ENCODE results near the gene PEDS1. TPM values are rescaled to one million over a fixed set of nuclear protein-coding genes. Genes with fewer than 3 reads are reported as not detected.

PEDS1 gene
- total and polyA plus RNA-seq, 2 of the 13 experiments (the other 11 are each of a cell fraction or from before 2014, with no cell fraction given), result 30.5 to 93.9 TPM

DNA sequence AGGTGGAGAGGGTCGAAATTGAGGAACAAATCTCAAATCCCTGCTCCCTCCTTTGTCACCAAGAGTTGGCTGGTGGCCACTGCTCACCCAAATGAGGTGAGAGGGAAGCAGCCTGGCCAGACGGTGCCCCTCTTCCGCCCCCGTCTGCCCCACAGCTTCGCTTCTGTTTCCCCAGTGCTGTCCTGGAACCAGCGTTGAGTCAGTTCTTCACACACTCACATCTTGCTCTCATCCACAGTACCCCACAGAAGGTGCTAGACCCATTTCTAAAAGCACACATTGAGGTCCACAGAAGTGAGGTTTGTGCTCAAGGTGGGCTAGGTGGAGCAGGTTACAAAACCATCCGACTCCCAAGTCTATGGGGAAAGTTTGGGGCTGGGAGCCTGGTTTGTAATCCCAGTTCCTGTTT is 40.9 kb upstream of the PEDS1 start (continued):
- TF ChIP-seq ZNF781 (CRISPR knock-in tag; IDR thresholded peaks at IDR 0.05; ENCODE audit: borderline replicate concordance, not compliant biosample characterization) (no peak), KLF11 (CRISPR knock-in tag; IDR thresholded peaks at IDR 0.05) (no peak), KDM1A (CRISPR knock-in tag; IDR thresholded peaks at IDR 0.05) (no peak), NCOA1 (CRISPR knock-in tag; IDR thresholded peaks at IDR 0.05) (no peak), ZNF256 (CRISPR knock-in tag; conservative IDR thresholded peaks at IDR 0.05) (no peak), ZNF230 (CRISPR knock-in tag; IDR thresholded peaks at IDR 0.05) (no peak), YEATS4 (CRISPR knock-in tag; IDR thresholded peaks at IDR 0.05; ENCODE audit: borderline replicate concordance) (no peak), THAP11 (CRISPR knock-in tag; IDR thresholded peaks at IDR 0.05) (0 out of 2 replicates have a peak, but pooled peaks have one; percentile 8), MTF2 (CRISPR knock-in tag; IDR thresholded peaks at IDR 0.05; ENCODE audit: borderline replicate concordance) (no peak), TAF15 (IDR thresholded peaks at IDR 0.05; ENCODE audit: low read depth, low read length, poor library complexity, severe bottlenecking) (no peak), JDP2 (CRISPR knock-in tag; IDR thresholded peaks at IDR 0.05; ENCODE audit: borderline replicate concordance) (no peak), NFYB (CRISPR knock-in tag; IDR thresholded peaks at IDR 0.05) (no peak), ELF1 (CRISPR knock-in tag; IDR thresholded peaks at IDR 0.05) (no peak), SOX6 (IDR thresholded peaks at IDR 0.05) (no peak), SOX6 (CRISPR knock-in tag; IDR thresholded peaks at IDR 0.05) (no peak), ZSCAN29 (CRISPR knock-in tag; conservative IDR thresholded peaks at IDR 0.05) (peak; percentile 44; the same call in 1 of the 2 replicates)
- TF ChIP-seq, protein P1, sequence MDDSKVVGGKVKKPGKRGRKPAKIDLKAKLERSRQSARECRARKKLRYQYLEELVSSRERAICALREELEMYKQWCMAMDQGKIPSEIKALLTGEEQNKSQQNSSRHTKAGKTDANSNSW (CRISPR knock-in tag; IDR thresholded peaks at IDR 0.05; ENCODE audit: borderline replicate concordance), result no peak; the same call in 1 of the 2 replicates
- TF ChIP-seq, protein P2, sequence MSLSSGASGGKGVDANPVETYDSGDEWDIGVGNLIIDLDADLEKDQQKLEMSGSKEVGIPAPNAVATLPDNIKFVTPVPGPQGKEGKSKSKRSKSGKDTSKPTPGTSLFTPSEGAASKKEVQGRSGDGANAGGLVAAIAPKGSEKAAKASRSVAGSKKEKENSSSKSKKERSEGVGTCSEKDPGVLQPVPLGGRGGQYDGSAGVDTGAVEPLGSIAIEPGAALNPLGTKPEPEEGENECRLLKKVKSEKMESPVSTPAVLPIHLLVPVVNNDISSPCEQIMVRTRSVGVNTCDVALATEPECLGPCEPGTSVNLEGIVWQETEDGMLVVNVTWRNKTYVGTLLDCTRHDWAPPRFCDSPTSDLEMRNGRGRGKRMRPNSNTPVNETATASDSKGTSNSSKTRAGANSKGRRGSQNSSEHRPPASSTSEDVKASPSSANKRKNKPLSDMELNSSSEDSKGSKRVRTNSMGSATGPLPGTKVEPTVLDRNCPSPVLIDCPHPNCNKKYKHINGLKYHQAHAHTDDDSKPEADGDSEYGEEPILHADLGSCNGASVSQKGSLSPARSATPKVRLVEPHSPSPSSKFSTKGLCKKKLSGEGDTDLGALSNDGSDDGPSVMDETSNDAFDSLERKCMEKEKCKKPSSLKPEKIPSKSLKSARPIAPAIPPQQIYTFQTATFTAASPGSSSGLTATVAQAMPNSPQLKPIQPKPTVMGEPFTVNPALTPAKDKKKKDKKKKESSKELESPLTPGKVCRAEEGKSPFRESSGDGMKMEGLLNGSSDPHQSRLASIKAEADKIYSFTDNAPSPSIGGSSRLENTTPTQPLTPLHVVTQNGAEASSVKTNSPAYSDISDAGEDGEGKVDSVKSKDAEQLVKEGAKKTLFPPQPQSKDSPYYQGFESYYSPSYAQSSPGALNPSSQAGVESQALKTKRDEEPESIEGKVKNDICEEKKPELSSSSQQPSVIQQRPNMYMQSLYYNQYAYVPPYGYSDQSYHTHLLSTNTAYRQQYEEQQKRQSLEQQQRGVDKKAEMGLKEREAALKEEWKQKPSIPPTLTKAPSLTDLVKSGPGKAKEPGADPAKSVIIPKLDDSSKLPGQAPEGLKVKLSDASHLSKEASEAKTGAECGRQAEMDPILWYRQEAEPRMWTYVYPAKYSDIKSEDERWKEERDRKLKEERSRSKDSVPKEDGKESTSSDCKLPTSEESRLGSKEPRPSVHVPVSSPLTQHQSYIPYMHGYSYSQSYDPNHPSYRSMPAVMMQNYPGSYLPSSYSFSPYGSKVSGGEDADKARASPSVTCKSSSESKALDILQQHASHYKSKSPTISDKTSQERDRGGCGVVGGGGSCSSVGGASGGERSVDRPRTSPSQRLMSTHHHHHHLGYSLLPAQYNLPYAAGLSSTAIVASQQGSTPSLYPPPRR (CRISPR knock-in tag; IDR thresholded peaks at IDR 0.05; ENCODE audit: borderline replicate concordance), result no peak
- TF ChIP-seq, protein P3, sequence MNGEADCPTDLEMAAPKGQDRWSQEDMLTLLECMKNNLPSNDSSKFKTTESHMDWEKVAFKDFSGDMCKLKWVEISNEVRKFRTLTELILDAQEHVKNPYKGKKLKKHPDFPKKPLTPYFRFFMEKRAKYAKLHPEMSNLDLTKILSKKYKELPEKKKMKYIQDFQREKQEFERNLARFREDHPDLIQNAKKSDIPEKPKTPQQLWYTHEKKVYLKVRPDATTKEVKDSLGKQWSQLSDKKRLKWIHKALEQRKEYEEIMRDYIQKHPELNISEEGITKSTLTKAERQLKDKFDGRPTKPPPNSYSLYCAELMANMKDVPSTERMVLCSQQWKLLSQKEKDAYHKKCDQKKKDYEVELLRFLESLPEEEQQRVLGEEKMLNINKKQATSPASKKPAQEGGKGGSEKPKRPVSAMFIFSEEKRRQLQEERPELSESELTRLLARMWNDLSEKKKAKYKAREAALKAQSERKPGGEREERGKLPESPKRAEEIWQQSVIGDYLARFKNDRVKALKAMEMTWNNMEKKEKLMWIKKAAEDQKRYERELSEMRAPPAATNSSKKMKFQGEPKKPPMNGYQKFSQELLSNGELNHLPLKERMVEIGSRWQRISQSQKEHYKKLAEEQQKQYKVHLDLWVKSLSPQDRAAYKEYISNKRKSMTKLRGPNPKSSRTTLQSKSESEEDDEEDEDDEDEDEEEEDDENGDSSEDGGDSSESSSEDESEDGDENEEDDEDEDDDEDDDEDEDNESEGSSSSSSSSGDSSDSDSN (CRISPR knock-in tag; IDR thresholded peaks at IDR 0.05), result peak; percentile 18; the same call in 1 of the 2 replicates
- TF ChIP-seq, protein P4, sequence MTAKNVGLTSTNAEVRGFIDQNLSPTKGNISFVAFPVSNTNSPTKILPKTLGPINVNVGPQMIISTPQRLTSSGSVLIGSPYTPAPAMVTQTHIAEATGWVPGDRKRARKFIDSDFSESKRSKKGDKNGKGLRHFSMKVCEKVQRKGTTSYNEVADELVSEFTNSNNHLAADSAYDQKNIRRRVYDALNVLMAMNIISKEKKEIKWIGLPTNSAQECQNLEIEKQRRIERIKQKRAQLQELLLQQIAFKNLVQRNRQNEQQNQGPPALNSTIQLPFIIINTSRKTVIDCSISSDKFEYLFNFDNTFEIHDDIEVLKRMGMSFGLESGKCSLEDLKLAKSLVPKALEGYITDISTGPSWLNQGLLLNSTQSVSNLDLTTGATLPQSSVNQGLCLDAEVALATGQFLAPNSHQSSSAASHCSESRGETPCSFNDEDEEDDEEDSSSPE (CRISPR knock-in tag; IDR thresholded peaks at IDR 0.05), result no peak
- TF ChIP-seq, protein P5, sequence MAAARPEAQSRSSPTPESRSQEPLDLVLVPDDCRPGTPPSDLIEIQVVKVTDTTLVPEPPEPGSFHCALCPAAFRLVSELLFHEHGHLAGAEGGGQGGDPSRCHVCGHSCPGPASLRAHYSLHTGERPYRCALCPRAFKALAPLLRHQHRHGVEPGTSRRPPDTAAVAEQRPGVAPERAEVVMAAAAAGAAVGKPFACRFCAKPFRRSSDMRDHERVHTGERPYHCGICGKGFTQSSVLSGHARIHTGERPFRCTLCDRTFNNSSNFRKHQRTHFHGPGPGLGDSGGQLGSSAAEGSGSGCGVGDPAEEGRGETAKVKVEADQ (CRISPR knock-in tag; IDR thresholded peaks at IDR 0.05; ENCODE audit: borderline replicate concordance), result 0 out of 2 replicates have a peak, but pooled peaks have one; percentile 34

Data from HepG2 (cell line).